Measurements from ENCODE around the gene STRA8.

DNA sequence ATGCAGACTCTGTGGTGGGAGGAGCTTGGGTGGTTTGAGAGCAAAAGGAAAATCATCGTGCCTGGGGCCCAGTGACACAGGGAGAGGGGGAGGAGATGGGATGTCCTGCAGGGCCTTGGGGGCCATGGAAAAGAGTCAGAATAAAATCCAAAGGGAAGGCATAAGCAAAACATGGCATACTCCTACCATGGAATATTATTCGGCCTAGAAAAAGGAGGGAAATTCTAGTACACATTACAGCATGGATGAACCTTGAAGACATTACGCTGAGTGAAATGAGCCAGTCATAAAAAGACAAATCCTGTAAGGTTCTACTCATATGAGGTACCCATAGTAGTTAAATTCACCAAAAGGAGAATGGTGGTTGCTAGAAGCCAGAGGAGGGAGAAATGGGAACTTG lies 38.7 kb downstream of the STRA8 start:
- TF ChIP-seq, protein P1, sequence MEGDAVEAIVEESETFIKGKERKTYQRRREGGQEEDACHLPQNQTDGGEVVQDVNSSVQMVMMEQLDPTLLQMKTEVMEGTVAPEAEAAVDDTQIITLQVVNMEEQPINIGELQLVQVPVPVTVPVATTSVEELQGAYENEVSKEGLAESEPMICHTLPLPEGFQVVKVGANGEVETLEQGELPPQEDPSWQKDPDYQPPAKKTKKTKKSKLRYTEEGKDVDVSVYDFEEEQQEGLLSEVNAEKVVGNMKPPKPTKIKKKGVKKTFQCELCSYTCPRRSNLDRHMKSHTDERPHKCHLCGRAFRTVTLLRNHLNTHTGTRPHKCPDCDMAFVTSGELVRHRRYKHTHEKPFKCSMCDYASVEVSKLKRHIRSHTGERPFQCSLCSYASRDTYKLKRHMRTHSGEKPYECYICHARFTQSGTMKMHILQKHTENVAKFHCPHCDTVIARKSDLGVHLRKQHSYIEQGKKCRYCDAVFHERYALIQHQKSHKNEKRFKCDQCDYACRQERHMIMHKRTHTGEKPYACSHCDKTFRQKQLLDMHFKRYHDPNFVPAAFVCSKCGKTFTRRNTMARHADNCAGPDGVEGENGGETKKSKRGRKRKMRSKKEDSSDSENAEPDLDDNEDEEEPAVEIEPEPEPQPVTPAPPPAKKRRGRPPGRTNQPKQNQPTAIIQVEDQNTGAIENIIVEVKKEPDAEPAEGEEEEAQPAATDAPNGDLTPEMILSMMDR (IDR thresholded peaks at IDR 0.05; ENCODE audit: poor library complexity, severe bottlenecking), result no peak
- TF ChIP-seq MXI1 (conservative IDR thresholded peaks at IDR 0.05; ENCODE audit: poor library complexity, severe bottlenecking), result no peak

All from neural cell (in vitro differentiated cells).